HEK293 (cell line): ENCODE results near the gene LRP1B.

Experiments used
- AEBP2 ChIP-seq: fragments of 450-650 bp; formaldehyde crosslinking; IDR thresholded peaks from 2 replicates; pipeline ENCODE4 v1.5.1; 2016; ENCODE audit warnings: missing biosample characterization, missing genetic modification characterization, borderline replicate concordance
- BCL6B ChIP-seq: fragments of 450-650 bp; formaldehyde crosslinking; IDR thresholded peaks from 2 replicates; pipeline ENCODE4 v1.5.1; 2017; ENCODE audit warnings: missing biosample characterization, missing genetic modification characterization
- FEZF1 ChIP-seq: fragments of 450-650 bp; formaldehyde crosslinking; IDR thresholded peaks from 2 replicates; pipeline ENCODE4 v1.5.1; 2016; ENCODE audit warnings: missing biosample characterization, missing genetic modification characterization
- GLI4 ChIP-seq: fragments of 450-650 bp; formaldehyde crosslinking; IDR thresholded peaks from 2 replicates; pipeline ENCODE4 v1.5.1; 2016; ENCODE audit warnings: missing biosample characterization, missing genetic modification characterization
- KLF9 ChIP-seq: fragments of 450-650 bp; formaldehyde crosslinking; IDR thresholded peaks from 2 replicates; pipeline ENCODE4 v1.5.1; 2016; ENCODE audit warnings: missing biosample characterization, missing genetic modification characterization, low read depth
- PATZ1 ChIP-seq: fragments of 450-650 bp; formaldehyde crosslinking; IDR thresholded peaks from 2 replicates; pipeline ENCODE4 v1.5.1; 2016; ENCODE audit warnings: missing biosample characterization, missing genetic modification characterization
- PRDM4 ChIP-seq: fragments of 450-650 bp; formaldehyde crosslinking; IDR thresholded peaks from 2 replicates; pipeline ENCODE4 v1.5.1; 2017; ENCODE audit warnings: missing biosample characterization, missing genetic modification characterization
- PRDM6 ChIP-seq: fragments of 450-650 bp; formaldehyde crosslinking; IDR thresholded peaks from 2 replicates; pipeline ENCODE4 v1.5.1; 2017; ENCODE audit warnings: missing biosample characterization, missing genetic modification characterization
- SCRT2 ChIP-seq: fragments of 450-650 bp; formaldehyde crosslinking; IDR thresholded peaks from 2 replicates; pipeline ENCODE4 v1.5.1; 2016; ENCODE audit warnings: missing biosample characterization, missing genetic modification characterization
- ZNF132 ChIP-seq: fragments of 450-650 bp; formaldehyde crosslinking; IDR thresholded peaks from 2 replicates; pipeline ENCODE4 v1.5.1; 2017; ENCODE audit warnings: missing biosample characterization, missing genetic modification characterization, borderline replicate concordance
- ZNF148 ChIP-seq: fragments of 450-650 bp; formaldehyde crosslinking; IDR thresholded peaks from 2 replicates; pipeline ENCODE4 v1.5.0; 2017; ENCODE audit warnings: missing biosample characterization, missing genetic modification characterization, borderline replicate concordance
- ZNF202 ChIP-seq: fragments of 450-650 bp; formaldehyde crosslinking; IDR thresholded peaks from 2 replicates; pipeline ENCODE4 v1.5.1; 2016; ENCODE audit warnings: missing biosample characterization, missing genetic modification characterization, borderline replicate concordance
- ZNF292 ChIP-seq: fragments of 450-650 bp; formaldehyde crosslinking; IDR thresholded peaks from 2 replicates; pipeline ENCODE4 v1.5.1; 2016; ENCODE audit warnings: low read depth, missing biosample characterization, missing genetic modification characterization, borderline replicate concordance
- ZNF704 ChIP-seq: fragments of 450-650 bp; formaldehyde crosslinking; IDR thresholded peaks from 2 replicates; pipeline ENCODE4 v1.5.1; 2016; ENCODE audit warnings: missing biosample characterization, missing genetic modification characterization
- ZNF843 ChIP-seq: fragments of 450-650 bp; formaldehyde crosslinking; IDR thresholded peaks from 2 replicates; pipeline ENCODE4 v1.5.1; 2016; ENCODE audit warnings: missing biosample characterization, missing genetic modification characterization

LRP1B gene

GRCh38 chr2:140589273-140589672, 1541.5 kb downstream of the LRP1B start (continued):
- TF ChIP-seq AEBP2 (tag by site-specific recombination) (no peak), ZNF202 (no peak), FEZF1 (tag by site-specific recombination) (peak; percentile 56), ZNF704 (tag by site-specific recombination) (no peak), SCRT2 (tag by site-specific recombination) (0 out of 2 replicates have a peak, but pooled peaks have one; percentile 43), ZNF843 (tag by site-specific recombination) (0 out of 2 replicates have a peak, but pooled peaks have one; percentile 30), ZNF132 (no peak), ZNF292 (no peak), PRDM4 (tag by site-specific recombination) (peak; percentile 91), PATZ1 (no peak), GLI4 (tag by site-specific recombination) (no peak), PRDM6 (tag by site-specific recombination) (peak; percentile 59), KLF9 (tag by site-specific recombination) (no peak), BCL6B (peak; percentile 46), ZNF148 (no peak)
